Measurements from ENCODE around the gene KISS1. TPM values are rescaled to one million over a fixed set of nuclear protein-coding genes. Genes with fewer than 3 reads are reported as not detected.

KISS1 gene
- polyA plus RNA-seq, 1 donor (not counting 4 experiments of a cell fraction or from before 2014, with no cell fraction given) = not detected

- no peak for FAIRE-seq
- Histone ChIP-seq H3K27ac (ENCODE audit: control insufficient read depth, insufficient read depth, low read length) (no peak overlapping the region), H3K4me2 (ENCODE audit: control insufficient read depth, extremely low read depth, insufficient read depth, low read depth, low read length) (peak overlapping the region; percentile 39)
Observed at GRCh38 chr1:204149635-204150565, 46.4 kb downstream of the KISS1 start.

GRCh38 chr1:204149107-204149506 is 47.2 kb downstream of the KISS1 start:
- dilution Hi-C loops (cut with MboI; ENCODE audit: extremely low pct_ligation_motif_present, low sequenced_read_pairs) = loop anchor here (25.0 kb wide), 1 partner anchor 287 kb away; the partner anchor contains the start of gene SNRPE
- no peaks in the 10 kb centered on the region for H3K27me3 ChIP-seq (ENCODE audit: control insufficient read depth, extremely low read depth, insufficient read depth, low read length)
- TF ChIP-seq EZH2 (IDR thresholded peaks at IDR 0.05; ENCODE audit: low read length) (no peak), CTCF (optimal IDR thresholded peaks at IDR 0.05 in 1 of 3, IDR thresholded peaks at IDR 0.05 in 1 of 3, conservative IDR thresholded peaks at IDR 0.05 in 1 of 3; ENCODE audit: extremely low read depth in 1 of 3, insufficient read depth in 2 of 3, low read length in 3 of 3) (no peak)
- no peaks in the 10 kb centered on the region for H3K36me3 ChIP-seq (ENCODE audit: control insufficient read depth in 2 of 2, extremely low read depth in 1 of 2, insufficient read depth in 2 of 2, low read length in 2 of 2)
- no peaks in the 10 kb centered on the region for H3K9me3 ChIP-seq (ENCODE audit: control insufficient read depth, low read depth, low read length)
- no peak overlapping the region for H3K27ac ChIP-seq (ENCODE audit: control insufficient read depth, insufficient read depth, low read length)
- H3K4me1 ChIP-seq (ENCODE audit: control insufficient read depth, extremely low read depth, insufficient read depth, low read length) = peaks cover 20% of the 10 kb centered on the region
- H3K79me2 ChIP-seq (ENCODE audit: control insufficient read depth, insufficient read depth, low read length) = no peaks in the 10 kb centered on the region
- no peak overlapping the region for H3K4me3 ChIP-seq (ENCODE audit: control insufficient read depth in 2 of 3, extremely low read depth in 1 of 3, insufficient read depth in 2 of 3, low read depth in 1 of 3, low read length in 3 of 3)
- no peak overlapping the region for H3K4me2 ChIP-seq (ENCODE audit: control insufficient read depth, extremely low read depth, insufficient read depth, low read depth, low read length)
- no peak for DNase-seq (ENCODE audit: low read depth, low spot score)
- no peaks in the 10 kb centered on the region for H3K9me1 ChIP-seq (ENCODE audit: control insufficient read depth, extremely low read depth, insufficient read depth, low read length)
- FAIRE-seq = no peak
- no peaks in the 10 kb centered on the region for H4K20me1 ChIP-seq (ENCODE audit: control insufficient read depth, extremely low read depth, insufficient read depth, low read length)
- no peak overlapping the region for H2AFZ ChIP-seq (ENCODE audit: control insufficient read depth, low read length)
- no peak overlapping the region for H3K9ac ChIP-seq (ENCODE audit: control insufficient read depth, extremely low read depth, insufficient read depth, low read length)

More at GRCh38 chr1:204149635-204150565, 46.4 kb downstream of the KISS1 start:
- H2AFZ ChIP-seq (ENCODE audit: control insufficient read depth, low read length) = no peak overlapping the region
- H3K9me1 ChIP-seq (ENCODE audit: control insufficient read depth, extremely low read depth, insufficient read depth, low read length) = no peaks in the 10 kb centered on the region
- no peak for TF ChIP-seq EZH2 (IDR thresholded peaks at IDR 0.05; ENCODE audit: low read length)
- no peak for TF ChIP-seq CTCF (optimal IDR thresholded peaks at IDR 0.05 in 1 of 3, IDR thresholded peaks at IDR 0.05 in 1 of 3, conservative IDR thresholded peaks at IDR 0.05 in 1 of 3; ENCODE audit: extremely low read depth in 1 of 3, insufficient read depth in 2 of 3, low read length in 3 of 3)
- dilution Hi-C loops (cut with MboI; ENCODE audit: extremely low pct_ligation_motif_present, low sequenced_read_pairs) = loop anchor here (25.0 kb wide), 1 partner anchor 288 kb away; the partner anchor contains the start of gene SNRPE
- no peaks in the 10 kb centered on the region for H4K20me1 ChIP-seq (ENCODE audit: control insufficient read depth, extremely low read depth, insufficient read depth, low read length)
- H3K36me3 ChIP-seq (ENCODE audit: control insufficient read depth in 2 of 2, extremely low read depth in 1 of 2, insufficient read depth in 2 of 2, low read length in 2 of 2) = no peaks in the 10 kb centered on the region
- no peaks in the 10 kb centered on the region for H3K79me2 ChIP-seq (ENCODE audit: control insufficient read depth, insufficient read depth, low read length)
- H3K27me3 ChIP-seq (ENCODE audit: control insufficient read depth, extremely low read depth, insufficient read depth, low read length) = no peaks in the 10 kb centered on the region
- H3K9me3 ChIP-seq (ENCODE audit: control insufficient read depth, low read depth, low read length) = no peaks in the 10 kb centered on the region
- peaks cover 28% of the 10 kb centered on the region for H3K4me1 ChIP-seq (ENCODE audit: control insufficient read depth, extremely low read depth, insufficient read depth, low read length)
- DNase-seq (ENCODE audit: low read depth, low spot score) = no peak
- no peak overlapping the region for H3K9ac ChIP-seq (ENCODE audit: control insufficient read depth, extremely low read depth, insufficient read depth, low read length)
- no peak overlapping the region for H3K4me3 ChIP-seq (ENCODE audit: control insufficient read depth in 2 of 3, extremely low read depth in 1 of 3, insufficient read depth in 2 of 3, low read depth in 1 of 3, low read length in 3 of 3)
